Fibroblast of the aortic adventitia (primary cell): ENCODE data around the gene TXNDC2. TPM values are rescaled to one million over a fixed set of nuclear protein-coding genes. Genes with fewer than 3 reads are reported as not detected.

Experiments used
- DNase-seq: peaks from one replicate; pipeline ENCODE4 v3.0.0-alpha.2; 2010; ENCODE audit warnings: low read depth
- H3K4me3 ChIP-seq: 2 replicates; pipeline ENCODE4 v1.5.1; 2011; ENCODE audit warnings: low read depth, mild to moderate bottlenecking, control low read depth, low read length, moderate library complexity
- CTCF ChIP-seq: IDR thresholded peaks from 2 replicates; pipeline ENCODE4 v1.5.1; 2011; ENCODE audit warnings: mild to moderate bottlenecking, low read length, control low read depth, inconsistent platforms; ENCODE audit not compliant: insufficient read depth
- total RNA-seq: library from RNA; depleted of rRNA; stranded (reverse); fragments of >200 nt; gene quantifications from 2 replicates; pipeline ENCODE4 v1.2.3, GENCODE V29; 2012; ENCODE audit warnings: low replicate concordance

Gene TXNDC2
- total RNA-seq, 1 donor = 0.27 TPM

- no peak overlapping the region for H3K4me3 ChIP-seq
- TF ChIP-seq CTCF = no peak
- DNase-seq = no peak
These were observed 11.0 kb upstream of the TXNDC2 start for GRCh38 chr18:9874728-9875127.

- DNase-seq = no peak
- no peak for TF ChIP-seq CTCF
- no peak overlapping the region for H3K4me3 ChIP-seq
These were observed 9.4 kb upstream of the TXNDC2 start for GRCh38 chr18:9876212-9876866.

- H3K4me3 ChIP-seq = peak overlapping the region; percentile 29
- peak; percentile 100 for DNase-seq
- no peak for TF ChIP-seq CTCF
These were observed 8.7 kb upstream of the TXNDC2 start for GRCh38 chr18:9876867-9877654.

- TF ChIP-seq CTCF = no peak
These were observed 8.1 kb upstream of the TXNDC2 start for GRCh38 chr18:9877655-9878014.

GRCh38 chr18:9878095-9878494 lies 7.7 kb upstream of the TXNDC2 start:
- no peak for TF ChIP-seq CTCF
- H3K4me3 ChIP-seq = no peak overlapping the region
- no peak for DNase-seq

More at GRCh38 chr18:9877655-9878014, 8.1 kb upstream of the TXNDC2 start:
- no peak for DNase-seq
- peak overlapping the region; percentile 26 for H3K4me3 ChIP-seq

- no peak for TF ChIP-seq CTCF
- H3K4me3 ChIP-seq = no peak overlapping the region
- no peak for DNase-seq
These were observed 7.0 kb upstream of the TXNDC2 start for GRCh38 chr18:9878783-9879242.
